ENCODE measurements around the gene CPNE5. TPM values are rescaled to one million over a fixed set of nuclear protein-coding genes. Genes with fewer than 3 reads are reported as not detected.

The CPNE5 gene
- total and polyA plus RNA-seq, 9 of the 15 experiments (the other 6 are each of a cell fraction or from before 2014, with no cell fraction given): 0.14 to 1.0 (median 0.46) TPM; not detected in 2

GRCh38 chr6:36885461-36886401, 46.5 kb upstream of the CPNE5 start, which contains the start of gene C6orf89 (continued):
- TF ChIP-seq ZNF318 (IDR thresholded peaks at IDR 0.05; ENCODE audit: borderline replicate concordance in 1 of 2, low read depth in 1 of 2) (0 out of 4 replicates have a peak, but pooled peaks of 1 of the 2 experiments have one; percentile 63), CSDE1 (IDR thresholded peaks at IDR 0.05) (no peak), ZNF780A (CRISPR knock-in tag; IDR thresholded peaks at IDR 0.05) (no peak), CUX1 (CRISPR knock-in tag; IDR thresholded peaks at IDR 0.05) (no peak), ZNF311 (CRISPR knock-in tag; IDR thresholded peaks at IDR 0.05) (no peak), CREM (IDR thresholded peaks at IDR 0.05; ENCODE audit: low read depth) (peak; percentile 89), THRB (CRISPR knock-in tag; conservative IDR thresholded peaks at IDR 0.05) (peak; percentile 28; the same call in 1 of the 2 replicates), ZNF140 (CRISPR knock-in tag; IDR thresholded peaks at IDR 0.05) (no peak), TBL1XR1 (IDR thresholded peaks at IDR 0.05; ENCODE audit: low read length in 2 of 2) (peak; percentile 47 to 89; a peak in 3 of 4 replicates), TCF3 (CRISPR knock-in tag; IDR thresholded peaks at IDR 0.05) (peak; percentile 24; the same call in 1 of the 2 replicates)
